HG02571 (cell line): ENCODE measurements around the gene GNA15.

ENCODE experiments used
- ATAC-seq: cut with Tn5 transposase; IDR thresholded peaks from one replicate; pipeline ENCODE4 v1.9.1; 2021; ENCODE audit warnings: mild to moderate bottlenecking, moderate library complexity; ENCODE audit not compliant: unreplicated experiment

The GNA15 gene

DNA sequence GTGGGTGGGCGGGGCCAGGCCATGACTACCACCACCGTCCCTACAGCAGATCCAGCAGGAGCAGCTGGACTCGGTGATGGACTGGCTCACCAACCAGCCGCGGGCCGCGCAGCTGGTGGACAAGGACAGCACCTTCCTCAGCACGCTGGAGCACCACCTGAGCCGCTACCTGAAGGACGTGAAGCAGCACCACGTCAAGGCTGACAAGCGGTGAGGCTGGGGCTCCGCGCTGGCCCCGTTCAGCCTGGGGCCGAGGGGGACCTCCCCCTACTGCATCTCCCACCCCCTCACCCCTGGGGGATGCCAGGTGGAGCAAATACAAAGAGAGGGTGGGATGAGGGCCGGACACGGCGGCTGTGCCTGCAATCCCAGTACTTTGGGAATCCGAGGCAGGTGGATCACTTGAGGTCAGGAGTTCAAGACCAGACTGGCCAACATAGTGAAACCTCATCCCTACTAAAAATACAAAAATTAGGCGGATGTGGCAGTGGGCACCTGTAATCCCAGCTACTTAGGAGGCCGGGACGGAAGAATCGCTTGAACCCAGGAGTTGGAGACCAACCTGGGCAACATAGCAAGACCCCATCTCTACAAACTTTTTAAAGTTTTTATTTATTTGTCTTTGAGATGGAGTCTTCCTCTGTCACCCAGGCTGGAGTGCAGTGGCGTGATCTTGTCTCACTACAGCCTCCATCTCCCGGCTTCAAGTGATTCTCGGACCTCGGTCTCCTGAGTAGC is 70.6 kb downstream of the GNA15 start:
- ATAC-seq, result no peak

DNA sequence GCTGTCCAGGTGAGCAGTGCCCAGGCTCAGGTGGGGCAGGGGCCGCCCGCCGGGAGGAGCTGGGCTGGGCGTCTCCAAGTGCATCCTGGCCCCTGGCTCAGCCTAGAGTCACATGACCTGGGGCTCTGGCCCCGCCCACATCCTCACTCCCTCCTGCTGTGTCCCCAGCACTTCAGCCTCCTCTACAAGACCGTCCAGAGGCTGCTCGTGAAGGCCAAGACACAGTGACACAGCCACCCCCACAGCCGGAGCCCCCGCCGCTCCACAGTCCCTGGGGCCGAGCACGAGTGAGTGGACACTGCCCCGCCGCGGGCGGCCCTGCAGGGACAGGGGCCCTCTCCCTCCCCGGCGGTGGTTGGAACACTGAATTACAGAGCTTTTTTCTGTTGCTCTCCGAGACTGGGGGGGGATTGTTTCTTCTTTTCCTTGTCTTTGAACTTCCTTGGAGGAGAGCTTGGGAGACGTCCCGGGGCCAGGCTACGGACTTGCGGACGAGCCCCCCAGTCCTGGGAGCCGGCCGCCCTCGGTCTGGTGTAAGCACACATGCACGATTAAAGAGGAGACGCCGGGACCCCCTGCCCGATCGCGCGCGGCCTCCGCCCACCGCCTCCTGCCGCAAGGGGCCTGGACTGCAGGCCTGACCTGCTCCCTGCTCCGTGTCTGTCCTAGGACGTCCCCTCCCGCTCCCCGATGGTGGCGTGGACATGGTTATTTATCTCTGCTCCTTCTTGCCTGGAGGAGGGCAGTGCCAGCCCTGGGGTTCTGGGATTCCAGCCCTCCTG is 71.8 kb downstream of the GNA15 start:
- no peak for ATAC-seq

DNA sequence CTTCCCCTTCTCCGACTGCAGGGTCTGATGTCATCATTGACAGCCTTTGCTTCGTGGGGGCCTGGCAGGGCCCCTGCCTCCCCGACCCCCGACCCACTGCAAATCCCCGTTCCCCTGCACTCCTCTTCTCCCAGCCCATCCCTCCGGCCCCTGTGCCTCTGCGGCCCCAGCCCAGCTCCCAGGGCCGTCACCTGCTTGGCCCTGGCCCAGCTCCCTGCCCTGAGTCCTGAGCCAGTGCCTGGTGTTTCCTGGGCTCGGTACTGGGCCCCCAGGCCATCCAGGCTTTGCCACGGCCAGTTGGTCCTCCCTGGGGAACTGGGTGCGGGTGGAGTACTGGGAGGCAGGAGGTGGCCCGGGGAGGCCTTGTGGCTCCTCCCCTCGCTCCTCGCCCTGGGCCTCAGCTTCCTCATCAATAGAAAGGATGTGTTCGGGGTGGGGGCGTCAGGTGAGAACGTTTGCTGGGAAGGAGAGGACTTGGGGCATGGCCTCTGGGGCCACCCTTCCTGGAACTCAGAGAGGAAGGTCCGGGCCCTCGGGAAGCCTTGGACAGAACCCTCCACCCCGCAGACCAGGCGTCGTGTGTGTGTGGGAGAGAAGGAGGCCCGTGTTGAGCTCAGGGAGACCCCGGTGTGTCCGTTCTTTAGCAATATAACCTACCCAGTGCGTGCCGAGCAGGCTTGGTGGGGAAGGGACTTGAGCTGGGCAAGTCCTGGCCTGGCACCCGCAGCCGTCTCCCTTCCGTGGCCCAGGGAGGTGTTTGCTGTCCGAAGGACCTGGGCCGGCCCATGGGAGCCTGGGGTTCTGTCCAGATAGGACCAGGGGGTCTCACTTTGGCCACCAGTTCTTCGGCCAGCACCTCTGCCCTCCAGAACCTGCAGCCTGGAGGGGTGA is 72.7 kb downstream of the GNA15 start:
- ATAC-seq, result no peak

DNA sequence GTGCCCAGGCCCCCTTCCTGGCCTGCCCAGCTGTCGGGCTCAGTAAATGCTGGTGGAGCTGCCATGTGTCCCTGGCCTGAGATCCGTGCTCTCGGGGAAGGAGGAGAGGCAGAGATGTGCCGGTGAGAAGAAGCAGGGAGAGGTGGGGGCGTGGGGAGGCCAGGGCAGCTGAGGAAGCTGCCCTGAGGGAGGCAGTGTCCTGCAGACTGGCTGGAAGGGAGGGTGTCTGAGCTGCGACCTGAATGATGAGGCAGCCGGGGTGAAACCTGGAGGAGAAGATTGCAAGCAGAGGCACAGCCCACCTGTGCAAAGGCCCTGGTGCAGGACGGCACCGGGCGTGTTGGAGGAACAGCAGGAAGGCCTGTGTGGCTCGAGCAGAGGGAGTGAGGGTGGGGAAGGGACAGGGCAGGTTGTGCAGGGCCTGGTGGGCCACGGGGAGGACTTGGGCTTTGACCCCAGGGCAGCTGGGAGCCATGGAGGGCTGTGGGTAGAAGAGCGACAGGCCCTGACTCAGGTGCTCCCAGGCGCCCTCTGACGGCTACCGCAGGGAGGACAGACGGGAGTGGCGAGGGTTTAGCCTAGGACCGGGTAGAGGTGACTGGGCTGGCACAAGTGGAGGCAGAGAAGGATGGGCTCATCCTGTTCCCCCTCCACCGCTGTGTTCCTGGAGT is 74.6 kb downstream of the GNA15 start:
- no peak for ATAC-seq

DNA sequence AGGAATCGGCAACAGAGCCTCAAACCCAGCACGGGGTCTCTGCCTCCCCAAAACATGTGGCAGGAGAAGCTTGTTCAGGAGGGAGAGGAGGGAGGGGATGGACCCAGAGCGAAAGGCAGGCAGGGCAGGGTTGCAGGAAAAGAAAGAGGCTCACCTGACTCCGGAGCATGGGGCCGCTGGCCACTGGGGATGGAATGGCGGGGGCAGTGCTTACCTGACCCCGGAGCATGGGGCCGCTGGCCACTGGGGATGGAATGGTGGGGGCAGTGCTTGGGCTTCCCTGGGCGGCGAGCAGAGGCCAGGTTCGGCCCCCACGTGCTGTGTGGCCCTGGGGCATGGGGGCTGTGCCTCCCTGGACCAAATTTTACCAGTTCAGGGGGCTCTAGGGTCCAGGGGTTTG is 75.4 kb downstream of the GNA15 start:
- ATAC-seq, result no peak

DNA sequence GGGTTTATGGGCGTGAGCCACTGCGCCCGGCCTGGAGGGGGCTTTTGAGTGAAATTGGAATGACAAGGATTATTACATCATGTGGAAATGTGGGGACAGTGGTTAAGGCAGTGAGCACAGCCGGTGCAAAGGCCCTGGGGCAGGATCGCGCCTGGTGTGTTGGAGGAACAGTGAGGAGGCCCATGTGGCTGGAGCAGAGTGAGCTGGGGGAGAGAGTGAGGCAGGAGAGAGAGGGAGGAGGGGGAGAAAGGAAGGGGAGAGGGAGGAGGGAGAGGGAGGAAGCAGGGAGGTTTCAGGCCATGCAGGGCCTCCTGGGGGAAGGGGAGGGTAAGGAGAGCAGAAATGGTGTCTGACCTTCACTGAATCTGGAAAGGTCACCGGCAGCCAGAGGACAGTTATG is 77.3 kb downstream of the GNA15 start:
- ATAC-seq, result no peak
